Heart left ventricle (tissue), 16 donors: Measurements from ENCODE around the gene GRIK5. TPM values are rescaled to one million over a fixed set of nuclear protein-coding genes. Genes with fewer than 3 reads are reported as not detected.
A peak's percentile ranks its signal among the peaks of the same experiment; 100 is the strongest.

Experiments used
- ATAC-seq, 4 donors: fragments of 200-7000 bp; cut with Tn5 transposase; one replicate each; pipeline ENCODE4 v1.9.1; 2020 to 2022; ENCODE audit warnings: moderate library complexity in 4 of 4, mild to moderate bottlenecking in 3 of 4, moderate number of reproducible peaks in 1 of 4
- DNase-seq, 5 donors: peaks; one replicate each; pipeline ENCODE4 v3.0.0-alpha.2; 2020
- H3K27ac ChIP-seq, 12 donors: fragments of 200-600 bp; sonication (generic) in 4 of 12; one replicate each; pipeline versions ENCODE4 v1.5.0 to v1.8.0; 2016 to 2022; ENCODE audit warnings: mild to moderate bottlenecking in 2 of 12
- H3K27me3 ChIP-seq, 9 donors: fragments of 200-600 bp; sonication (generic) in 2 of 9; one replicate each; pipeline versions ENCODE4 v1.5.1 to v1.8.0; 2016 to 2022; ENCODE audit warnings: mild to moderate bottlenecking in 3 of 9
- H3K36me3 ChIP-seq, 9 donors: fragments of 200-600 bp; sonication (generic) in 2 of 9; one replicate each; pipeline versions ENCODE4 v1.5.0 to v1.8.0; 2018 to 2022; ENCODE audit warnings: mild to moderate bottlenecking in 2 of 9
- H3K4me1 ChIP-seq, 12 donors: fragments of 200-600 bp; sonication (generic) in 4 of 12; one replicate each; pipeline versions ENCODE4 v1.5.0 to v1.8.0; 2016 to 2022; ENCODE audit warnings: mild to moderate bottlenecking in 3 of 12
- H3K4me3 ChIP-seq, 12 donors: fragments of 200-600 bp; sonication (generic) in 4 of 12; one replicate each; pipeline versions ENCODE4 v1.5.0 to v1.8.0; 2017 to 2022; ENCODE audit warnings: mild to moderate bottlenecking in 9 of 12, moderate library complexity in 4 of 12
- H3K9me3 ChIP-seq, 12 donors: fragments of 200-600 bp; sonication (generic) in 4 of 12; one replicate each; pipeline versions ENCODE4 v1.5.0 to v1.8.0; 2016 to 2022; ENCODE audit warnings: mild to moderate bottlenecking in 1 of 12
- CTCF ChIP-seq, 12 donors: fragments of 200-600 bp; sonication (generic) in 4 of 12; IDR thresholded peaks; one replicate each; pipeline versions ENCODE4 v1.5.0 to v1.8.0; 2018 to 2022; ENCODE audit warnings: antibody characterized with exemption in 12 of 12, mild to moderate bottlenecking in 5 of 12
- POLR2A ChIP-seq, 2 donors: fragments of 450-650 bp; IDR thresholded peaks; one replicate each; pipeline ENCODE4 v1.6.1; 2017; ENCODE audit warnings: antibody characterized with exemption in 2 of 2, mild to moderate bottlenecking in 2 of 2, moderate library complexity in 2 of 2
- WGBS, 4 donors: extraction: QIAGEN DNeasy Blood & Tissue Kit in 2 of 4; methylation state at CpG; one replicate each; pipeline versions ENCODE4 v1.1.5 to v1.1.7; 2013 to 2018; 5-methylcytosine and 5-hydroxymethylcytosine counted together
- intact Hi-C, 10 donors: fragments of 100-400 bp; cut with DNase I; formaldehyde crosslinking; loops; one replicate each; pipeline versions ENCODE4 v1.11.1 to v1.14.2; 2022
- polyA plus RNA-seq, 2 donors: library from polyadenylated mRNA; stranded (reverse); fragments of 200-250 nt; gene quantifications; one replicate each; pipeline ENCODE4 v1.2.3, GENCODE V29; 2013
- total RNA-seq, 9 donors: library from RNA; depleted of rRNA in 2 of 9; stranded (reverse); fragments of >200 nt in 2 of 9; fragmentation: NEBNext Ultra II Directional in 3 of 9; extraction: Animal tissue kit (Norgen Biotek cat#: 25700) in 3 of 9; gene quantifications; one replicate each; pipeline versions ENCODE4 v1.1.0 to v1.2.4, GENCODE V29; 2016 to 2023
- donor health status: ischemic (EF 13 %, LVEDD 7.1; RV severe dilation, severe dysfunction).
- donor health status: healthy with polysubstance abuse.
- donor health status: DM: no; HTN: yes; CAD: no.
- donor health status: DM: no; HTN: no; CAD: no.
- donor health status: ischemic (EF 25% LVEDD 6.9; RV normal size, moderate dysfunction).
- donor health status: ischemic (EF 25% LVEDD 5.7; RV mildly dilated, moderate dysfunction).
- donor health status: healthy.
- donor health status: DM: yes; HTN: yes; CAD: no.
- donor health status: ischemic (EF 35%, LVEDD 5.7; RV mildly dilated, moderate dysfunction).
- donor health status: nonischemic (EF 11% LVEDD 7.7; RV severe dilation, severe dysfunction).
- donor health status: DM: yes; HTN: yes; CAD: no.
- donor health status: PGD.
- donor health status: ischemic (EF 29% LVEDD 5.4; RV normal size, mild dysfunction).
- donor health status: nonischemic (EF 23%, LVEDD 6.1; RV moderate dilation, normal function).

GRIK5 gene
- total and polyA plus RNA-seq, 11 donors, result 0.28 to 9.0 (median 2.5) TPM

- Histone ChIP-seq H3K27ac (peak overlapping the region in 6 of 12 donors; percentile 12 to 94 (median 90)), H3K4me1 (peaks cover 3 to 28% (median 17%) of the 10 kb centered on the region in 12 donors), H3K36me3 (peaks cover 0 to 20% (median 5%) of the 10 kb centered on the region in 9 donors), H3K27me3 (no peaks in the 10 kb centered on the region), H3K9me3 (no peaks in the 10 kb centered on the region), H3K4me3 (peak overlapping the region in 4 of 12 donors; percentile 79 to 99 (median 92))
- DNase-seq (no peak), ATAC-seq (no peak)
- WGBS, 4 donors, result 66 to 79% (median 71%) methylated on average over 11 of the region's 11 CpGs
- TF ChIP-seq CTCF (IDR thresholded peaks at IDR 0.05), result no peak
- no peak for TF ChIP-seq POLR2A (IDR thresholded peaks at IDR 0.05)
- intact Hi-C loops, result loop anchor here in 7 of 10 donors (5.0 kb wide), 4 partner anchors 75 to 120 kb away; partner anchors contain the start of genes ARHGEF1 (in 2 of the 7), RPS19 (in 2 of the 7) and ZNF574 (in 1 of the 7)
These were observed 112.7 kb downstream of the GRIK5 start for GRCh38 chr19:41957161-41957837.

GRCh38 chr19:41956621-41957020 lies 113.4 kb downstream of the GRIK5 start:
- H3K27ac ChIP-seq, result no peak overlapping the region
- DNase-seq (no peak), ATAC-seq (no peak)
- TF ChIP-seq POLR2A (IDR thresholded peaks at IDR 0.05) (no peak), CTCF (IDR thresholded peaks at IDR 0.05) (no peak)
- no peak overlapping the region for H3K4me3 ChIP-seq
- intact Hi-C loops, result loop anchor here in 7 of 10 donors (5.0 kb wide), 4 partner anchors 74 to 121 kb away; partner anchors contain the start of genes ARHGEF1 (in 2 of the 7), RPS19 (in 2 of the 7) and ZNF574 (in 1 of the 7)
- H3K36me3 ChIP-seq, result peaks cover 0 to 20% (median 5%) of the 10 kb centered on the region in 9 donors
- no peaks in the 10 kb centered on the region for H3K9me3 ChIP-seq
- no peaks in the 10 kb centered on the region for H3K27me3 ChIP-seq
- H3K4me1 ChIP-seq, result peaks cover 3 to 28% (median 17%) of the 10 kb centered on the region in 12 donors
- WGBS, 4 donors, result 74 to 90% (median 87%) methylated on average over 8 to 13 of the region's 13 CpGs

- Histone ChIP-seq H3K4me1 (peaks cover 3 to 28% (median 17%) of the 10 kb centered on the region in 12 donors), H3K27me3 (no peaks in the 10 kb centered on the region), H3K27ac (no peak overlapping the region), H3K4me3 (no peak overlapping the region), H3K36me3 (peaks cover 0 to 20% (median 5%) of the 10 kb centered on the region in 9 donors), H3K9me3 (no peaks in the 10 kb centered on the region)
- 56 to 65% (median 58%) methylated on average over 7 of the region's 7 CpGs for WGBS, 4 donors
- TF ChIP-seq CTCF (IDR thresholded peaks at IDR 0.05) (no peak), POLR2A (IDR thresholded peaks at IDR 0.05) (no peak)
- DNase-seq (no peak), ATAC-seq (no peak)
- intact Hi-C loops, result loop anchor here in 7 of 10 donors (5.0 kb wide), 4 partner anchors 73 to 122 kb away; partner anchors contain the start of genes ARHGEF1 (in 2 of the 7), RPS19 (in 2 of the 7) and ZNF574 (in 1 of the 7)
These were observed 114.5 kb downstream of the GRIK5 start for GRCh38 chr19:41955521-41955920.

GRCh38 chr19:41951686-41952172 lies 118.3 kb downstream of the GRIK5 start:
- Histone ChIP-seq H3K4me1 (peaks cover 0 to 8% (median 0%) of the 10 kb centered on the region in 12 donors), H3K27ac (no peak overlapping the region), H3K27me3 (no peaks in the 10 kb centered on the region), H3K9me3 (no peaks in the 10 kb centered on the region), H3K36me3 (peaks cover 0 to 18% (median 5%) of the 10 kb centered on the region in 9 donors), H3K4me3 (no peak overlapping the region)
- ATAC-seq, result peak in 3 of 4 donors; percentile 64 to 71 (median 66)
- intact Hi-C loops, result loop anchor here in 6 of 10 donors (1.0 to 5.0 kb wide), 3 partner anchors 78 to 79 kb away; no protein-coding TSS in a partner anchor
- DNase-seq, result peak; percentile 68 to 81 (median 79)
- TF ChIP-seq CTCF (IDR thresholded peaks at IDR 0.05) (peak; percentile 91 to 99 (median 98)), POLR2A (IDR thresholded peaks at IDR 0.05) (no peak)
- 3 to 7% (median 4%) methylated on average over 12 of the region's 12 CpGs for WGBS, 4 donors
